Measurements from ENCODE around the gene RAB3B. TPM values are rescaled to one million over a fixed set of nuclear protein-coding genes. Genes with fewer than 3 reads are reported as not detected.

The RAB3B gene
- total and polyA plus RNA-seq, 2 experiments from 2014 or later, result 9.7 to 24.7 TPM

DNA sequence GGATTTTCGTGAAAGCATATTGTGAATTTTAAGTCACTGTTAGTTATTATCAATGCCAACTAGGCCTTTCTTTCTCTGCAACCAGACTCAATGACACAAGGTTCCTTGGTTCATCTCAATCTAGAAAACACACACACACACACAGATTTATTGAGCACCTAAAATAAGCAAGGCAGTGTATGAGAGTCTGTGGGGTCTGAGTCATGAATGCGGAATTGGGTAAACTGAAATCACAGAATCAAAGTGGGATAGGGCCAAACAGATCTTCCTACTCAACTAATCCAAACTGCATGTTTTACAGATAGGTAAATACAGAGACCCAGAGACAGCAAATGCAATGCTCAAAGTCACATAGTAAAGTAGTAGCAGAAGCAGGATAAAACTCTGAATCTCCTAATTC, 63.5 kb downstream of the RAB3B start:
- Histone ChIP-seq H3K9me2 (replicated peaks; ENCODE audit: insufficient read depth) (no peaks in the 10 kb centered on the region), H3K27ac (no peak overlapping the region)
- 87% methylated on average over 2 of the region's 2 CpGs for WGBS (ENCODE audit: low lambda C conversion rate, missing lambda C conversion rate)

DNA sequence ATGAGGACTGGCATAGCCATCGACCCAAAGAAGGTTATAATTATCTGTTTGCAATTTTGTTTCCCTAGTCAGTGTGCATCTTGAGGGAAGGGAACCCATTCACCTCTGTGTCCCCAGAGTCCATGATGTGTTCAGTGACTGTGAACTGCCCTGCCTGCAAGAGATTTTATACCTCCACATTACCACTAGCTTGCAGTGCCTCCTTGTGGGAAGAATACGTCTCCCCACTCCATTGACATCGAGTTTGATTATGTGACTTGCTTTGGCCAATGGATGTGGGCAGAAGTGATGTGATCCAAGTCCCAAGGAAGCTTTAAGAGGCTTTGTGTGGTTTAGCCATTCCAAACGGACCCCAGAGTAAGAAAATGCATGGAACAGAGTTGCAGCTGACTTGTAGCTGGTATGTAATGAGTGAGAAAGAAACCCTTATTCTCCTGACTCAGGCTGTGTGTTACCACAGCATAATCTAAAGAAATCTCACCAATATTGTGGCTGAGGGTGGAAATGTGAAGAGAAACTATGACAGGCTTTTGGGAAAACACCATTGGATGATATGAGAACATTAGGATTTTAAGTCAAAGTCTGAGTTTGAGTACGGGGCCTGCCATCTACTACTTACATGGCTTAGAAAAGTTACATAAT, 64.2 kb downstream of the RAB3B start:
- Histone ChIP-seq H3K4me2 (no peak overlapping the region), H3K36me3 (replicated peaks; ENCODE audit: insufficient read depth, low read depth) (no peaks in the 10 kb centered on the region), H2AFZ (no peak overlapping the region), H4K20me1 (ENCODE audit: insufficient read depth, poor library complexity, severe bottlenecking) (no peaks in the 10 kb centered on the region), H3K9me2 (replicated peaks; ENCODE audit: insufficient read depth) (no peaks in the 10 kb centered on the region), H3K4me3 (no peak overlapping the region), H3K27ac (no peak overlapping the region), H3K4me1 (ENCODE audit: insufficient read depth) (no peaks in the 10 kb centered on the region), H3K79me2 (no peaks in the 10 kb centered on the region), H3K27me3 (no peaks in the 10 kb centered on the region), H3K9me3 (ENCODE audit: low read depth) (no peaks in the 10 kb centered on the region)
- 76% methylated on average over 5 of the region's 5 CpGs for WGBS (ENCODE audit: low lambda C conversion rate, missing lambda C conversion rate)
- TF ChIP-seq EZH2phosphoT487 (IDR thresholded peaks at IDR 0.05; ENCODE audit: low read depth, severe bottlenecking, unreplicated experiment), result no peak
- TF ChIP-seq, protein P1, sequence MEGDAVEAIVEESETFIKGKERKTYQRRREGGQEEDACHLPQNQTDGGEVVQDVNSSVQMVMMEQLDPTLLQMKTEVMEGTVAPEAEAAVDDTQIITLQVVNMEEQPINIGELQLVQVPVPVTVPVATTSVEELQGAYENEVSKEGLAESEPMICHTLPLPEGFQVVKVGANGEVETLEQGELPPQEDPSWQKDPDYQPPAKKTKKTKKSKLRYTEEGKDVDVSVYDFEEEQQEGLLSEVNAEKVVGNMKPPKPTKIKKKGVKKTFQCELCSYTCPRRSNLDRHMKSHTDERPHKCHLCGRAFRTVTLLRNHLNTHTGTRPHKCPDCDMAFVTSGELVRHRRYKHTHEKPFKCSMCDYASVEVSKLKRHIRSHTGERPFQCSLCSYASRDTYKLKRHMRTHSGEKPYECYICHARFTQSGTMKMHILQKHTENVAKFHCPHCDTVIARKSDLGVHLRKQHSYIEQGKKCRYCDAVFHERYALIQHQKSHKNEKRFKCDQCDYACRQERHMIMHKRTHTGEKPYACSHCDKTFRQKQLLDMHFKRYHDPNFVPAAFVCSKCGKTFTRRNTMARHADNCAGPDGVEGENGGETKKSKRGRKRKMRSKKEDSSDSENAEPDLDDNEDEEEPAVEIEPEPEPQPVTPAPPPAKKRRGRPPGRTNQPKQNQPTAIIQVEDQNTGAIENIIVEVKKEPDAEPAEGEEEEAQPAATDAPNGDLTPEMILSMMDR (IDR thresholded peaks at IDR 0.05; ENCODE audit: poor library complexity), result peak; percentile 17
- no peak for DNase-seq (ENCODE audit: low spot score)

More for the DNA sequence above, 63.5 kb downstream of the RAB3B start:
- no peaks in the 10 kb centered on the region for H3K9me3 ChIP-seq (ENCODE audit: low read depth)
- no peak overlapping the region for H3K4me2 ChIP-seq
- no peaks in the 10 kb centered on the region for H3K27me3 ChIP-seq
- no peaks in the 10 kb centered on the region for H3K36me3 ChIP-seq (replicated peaks; ENCODE audit: insufficient read depth, low read depth)
- no peak for DNase-seq (ENCODE audit: low spot score)
- H3K4me1 ChIP-seq (ENCODE audit: insufficient read depth), result no peaks in the 10 kb centered on the region
- no peak overlapping the region for H3K4me3 ChIP-seq
- no peaks in the 10 kb centered on the region for H3K79me2 ChIP-seq
- no peak overlapping the region for H2AFZ ChIP-seq
- TF ChIP-seq EZH2phosphoT487 (IDR thresholded peaks at IDR 0.05; ENCODE audit: low read depth, severe bottlenecking, unreplicated experiment), result no peak
- TF ChIP-seq, protein P1 (IDR thresholded peaks at IDR 0.05; ENCODE audit: poor library complexity), result no peak
- no peak for TF ChIP-seq EZH2 (IDR thresholded peaks at IDR 0.05; ENCODE audit: borderline replicate concordance)
- no peaks in the 10 kb centered on the region for H4K20me1 ChIP-seq (ENCODE audit: insufficient read depth, poor library complexity, severe bottlenecking)

DNA sequence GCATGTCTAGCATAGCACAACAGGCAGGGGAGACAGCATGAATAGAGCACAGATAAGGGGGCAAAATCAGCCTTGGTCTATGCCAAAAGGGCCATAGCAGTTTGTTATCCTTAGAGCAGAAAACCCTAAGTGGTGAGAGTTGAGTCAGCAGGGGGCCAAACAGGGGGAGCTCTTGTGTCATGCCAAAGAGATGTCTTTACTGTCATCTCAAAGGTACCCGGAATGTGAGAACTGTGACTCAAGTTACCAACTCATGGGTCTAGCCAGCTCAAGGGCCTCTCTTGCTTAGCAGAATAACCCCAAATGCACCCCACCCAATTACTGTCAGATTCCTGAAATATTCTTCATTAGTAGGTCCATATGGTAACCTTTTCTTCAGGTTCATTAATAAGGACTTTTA, 66.0 kb downstream of the RAB3B start:
- Histone ChIP-seq H3K4me2 (no peak overlapping the region), H3K9me3 (ENCODE audit: low read depth) (no peaks in the 10 kb centered on the region), H3K79me2 (no peaks in the 10 kb centered on the region), H3K36me3 (replicated peaks; ENCODE audit: insufficient read depth, low read depth) (no peaks in the 10 kb centered on the region), H3K27me3 (no peaks in the 10 kb centered on the region), H3K9me2 (replicated peaks; ENCODE audit: insufficient read depth) (no peaks in the 10 kb centered on the region), H2AFZ (no peak overlapping the region), H3K4me1 (ENCODE audit: insufficient read depth) (no peaks in the 10 kb centered on the region), H3K4me3 (no peak overlapping the region), H4K20me1 (ENCODE audit: insufficient read depth, poor library complexity, severe bottlenecking) (no peaks in the 10 kb centered on the region), H3K27ac (no peak overlapping the region)
- TF ChIP-seq EZH2phosphoT487 (IDR thresholded peaks at IDR 0.05; ENCODE audit: low read depth, severe bottlenecking, unreplicated experiment) (no peak), EZH2 (IDR thresholded peaks at IDR 0.05; ENCODE audit: borderline replicate concordance) (no peak)
- TF ChIP-seq, protein P1 (IDR thresholded peaks at IDR 0.05; ENCODE audit: poor library complexity), result no peak
- WGBS (ENCODE audit: low lambda C conversion rate, missing lambda C conversion rate), result 93% methylated on average over 1 of the region's 1 CpG
- DNase-seq (ENCODE audit: low spot score), result no peak
